NT2/D1 (cell line): Measurements from ENCODE around the gene SLC26A9.

Experiments
- DNase-seq: peaks from one replicate; pipeline ENCODE4 v3.0.0-alpha.2; 2011; ENCODE audit warnings: low read depth, low spot score
- H3K27me3 ChIP-seq: 2 replicates; pipeline ENCODE4 v1.6.0; 2011; ENCODE audit warnings: mild to moderate bottlenecking; ENCODE audit not compliant: insufficient read length, insufficient read depth
- H3K36me3 ChIP-seq: 2 replicates; pipeline ENCODE4 v1.6.1; 2011; ENCODE audit warnings: mild to moderate bottlenecking, low read length, mixed read lengths; ENCODE audit not compliant: insufficient read depth, insufficient read length
- H3K4me1 ChIP-seq: 2 replicates; pipeline ENCODE4 v1.5.1; 2011; ENCODE audit not compliant: insufficient read depth, insufficient read length
- H3K4me3 ChIP-seq: 2 replicates; pipeline ENCODE4 v1.5.1; 2011; ENCODE audit warnings: low read depth; ENCODE audit not compliant: insufficient read length
- H3K9ac ChIP-seq: 2 replicates; pipeline ENCODE4 v1.6.0; 2011; ENCODE audit warnings: low read depth; ENCODE audit not compliant: insufficient read length
- H3K9me3 ChIP-seq: 2 replicates; pipeline ENCODE4 v1.5.1; 2011; ENCODE audit warnings: mild to moderate bottlenecking, low read length; ENCODE audit not compliant: insufficient read depth
- SUZ12 ChIP-seq: IDR thresholded peaks from 2 replicates; pipeline ENCODE4 v1.6.1; 2011; ENCODE audit not compliant: insufficient read length, insufficient read depth; ENCODE audit errors: extremely low read depth
- YY1 ChIP-seq: IDR thresholded peaks from 2 replicates; pipeline ENCODE4 v1.6.1; 2011; ENCODE audit not compliant: insufficient read length, insufficient read depth
- ZNF274 ChIP-seq: IDR thresholded peaks from 2 replicates; pipeline ENCODE4 v1.6.1; 2011; ENCODE audit warnings: mild to moderate bottlenecking, low read depth, low read length

Gene SLC26A9

DNA sequence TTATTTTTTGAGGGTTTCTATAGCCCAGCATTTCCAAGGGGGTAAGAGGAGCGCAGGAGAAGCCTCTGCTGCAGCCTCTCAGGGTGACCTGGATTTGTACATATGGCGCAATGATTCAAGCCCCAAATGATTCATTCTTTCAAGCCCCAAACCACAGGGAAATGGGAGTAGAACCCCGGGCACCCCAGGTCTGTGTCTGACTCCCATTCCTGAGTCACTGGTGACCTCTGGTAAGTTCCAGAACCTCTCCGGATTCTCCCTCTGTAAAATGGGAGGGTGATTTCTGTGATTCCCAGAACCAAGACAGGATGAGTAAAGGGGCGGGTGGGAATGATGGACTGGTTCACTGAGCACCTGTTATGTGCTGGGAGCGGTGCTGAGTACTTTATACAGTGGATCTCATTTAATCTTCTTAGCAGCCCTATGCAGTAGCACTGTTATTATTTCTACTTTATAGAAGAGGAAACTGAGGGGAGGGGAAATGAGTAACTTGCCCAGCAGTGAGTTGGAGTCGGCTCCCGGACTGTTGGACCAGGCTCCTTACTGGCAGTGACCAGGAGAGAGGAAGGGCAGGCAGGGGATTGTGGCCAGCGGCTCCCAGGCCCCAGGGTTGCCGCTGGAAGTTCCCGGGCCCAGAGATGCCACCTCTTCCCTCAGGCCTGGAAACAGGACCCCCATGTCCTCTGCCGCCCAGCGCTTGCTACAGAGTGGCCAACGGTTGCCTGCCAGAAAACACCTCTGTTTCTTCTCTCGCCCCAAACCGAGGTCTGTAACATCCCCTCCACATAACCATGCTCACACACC lies 20.3 kb upstream of the SLC26A9 start:
- peaks cover 10% of the 10 kb centered on the region for H3K27me3 ChIP-seq
- no peaks in the 10 kb centered on the region for H3K9me3 ChIP-seq
- TF ChIP-seq YY1, result no peak
- no peak for TF ChIP-seq ZNF274
- TF ChIP-seq SUZ12, result no peak
- no peak overlapping the region for H3K4me3 ChIP-seq
- H3K9ac ChIP-seq, result no peak overlapping the region
- peaks cover 7% of the 10 kb centered on the region for H3K4me1 ChIP-seq
- DNase-seq, result no peak
- H3K36me3 ChIP-seq, result no peaks in the 10 kb centered on the region

DNA sequence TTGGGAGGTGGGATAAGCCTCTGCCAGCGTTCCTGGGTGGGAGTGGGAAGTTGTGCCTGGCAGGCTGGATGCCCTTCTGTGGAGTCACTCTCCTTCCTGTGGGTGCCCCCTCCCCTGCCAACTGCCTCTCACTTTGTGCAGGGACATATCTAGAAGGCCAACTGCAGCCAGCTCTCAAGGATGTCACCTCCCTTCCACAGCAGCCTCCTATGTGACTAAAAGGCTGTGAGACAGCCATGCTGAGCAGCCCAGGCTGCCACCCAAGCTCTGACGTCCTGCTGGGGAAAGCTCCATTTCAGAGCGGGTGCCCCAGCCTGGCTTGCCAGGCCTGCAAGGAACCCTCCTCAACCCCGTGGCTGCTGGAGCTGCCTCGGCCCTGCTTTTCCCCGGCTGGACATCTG lies 19.6 kb upstream of the SLC26A9 start:
- Histone ChIP-seq H3K4me3 (no peak overlapping the region), H3K9me3 (no peaks in the 10 kb centered on the region), H3K27me3 (peaks cover 10% of the 10 kb centered on the region), H3K36me3 (no peaks in the 10 kb centered on the region), H3K4me1 (peaks cover 7% of the 10 kb centered on the region), H3K9ac (no peak overlapping the region)
- no peak for DNase-seq
- TF ChIP-seq YY1, result no peak
- TF ChIP-seq SUZ12, result no peak
- TF ChIP-seq ZNF274, result no peak

DNA sequence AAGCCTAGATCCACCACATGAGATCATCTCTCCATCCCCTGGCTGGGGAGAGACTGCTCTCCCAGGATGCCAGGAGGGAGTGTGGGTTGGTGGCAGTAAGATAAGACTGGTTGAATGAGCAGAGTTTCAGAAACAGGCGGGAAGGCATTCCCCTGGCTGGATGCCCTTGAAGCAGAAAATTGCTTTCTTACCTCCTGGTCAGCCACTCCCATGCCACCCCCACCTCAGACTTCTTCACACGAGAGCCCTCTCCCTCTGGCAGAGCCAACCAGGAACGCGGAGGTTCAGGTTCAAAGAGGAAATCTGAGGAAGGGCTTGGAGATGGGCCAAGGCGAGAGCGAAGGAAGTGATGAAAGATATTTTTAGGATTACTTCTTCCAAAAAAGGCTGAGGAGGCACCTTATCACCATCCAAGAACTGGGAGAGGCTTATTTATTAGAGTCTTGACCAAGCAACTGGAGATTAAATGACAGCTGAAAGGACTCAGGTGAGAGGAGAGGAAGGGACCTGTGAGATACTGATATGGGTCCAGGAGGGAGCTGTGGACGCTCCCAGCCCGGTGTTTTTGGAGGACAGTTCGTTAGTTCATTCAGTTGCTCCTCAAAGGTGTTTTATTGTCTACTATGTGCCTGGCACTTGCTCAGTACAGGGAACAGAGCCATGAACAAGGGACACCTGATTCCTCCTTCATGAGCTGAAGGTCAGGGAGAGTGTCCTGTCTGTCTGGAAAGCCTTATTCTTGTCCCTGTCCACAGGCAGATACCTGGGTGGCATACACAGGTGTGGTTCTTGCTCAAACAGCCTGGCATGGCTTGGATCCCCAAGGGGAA lies 18.9 kb upstream of the SLC26A9 start:
- no peak for DNase-seq
- no peak overlapping the region for H3K4me3 ChIP-seq
- H3K9me3 ChIP-seq, result no peaks in the 10 kb centered on the region
- no peaks in the 10 kb centered on the region for H3K36me3 ChIP-seq
- H3K4me1 ChIP-seq, result peaks cover 7% of the 10 kb centered on the region
- H3K9ac ChIP-seq, result no peak overlapping the region
- peaks cover 10% of the 10 kb centered on the region for H3K27me3 ChIP-seq
- no peak for TF ChIP-seq ZNF274

DNA sequence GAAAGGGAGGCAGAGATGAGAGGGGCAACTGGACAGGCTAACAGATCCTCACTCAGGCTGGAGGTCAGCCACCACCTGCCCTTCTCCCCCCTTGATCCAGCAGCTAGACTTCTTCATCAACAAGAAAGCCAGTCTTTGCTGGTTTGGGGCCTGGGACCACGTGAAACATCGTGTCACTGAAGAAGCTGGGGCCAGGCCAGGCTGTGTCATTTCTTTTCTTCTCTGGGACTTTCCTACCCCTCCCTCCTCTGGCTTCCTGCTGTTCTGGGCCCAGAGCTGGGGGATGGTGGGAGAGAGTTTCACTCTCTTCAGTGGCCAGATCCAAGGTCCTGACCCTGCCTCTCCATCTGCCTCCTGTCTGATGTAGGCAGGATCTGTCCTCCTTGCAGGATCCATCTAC lies 18.1 kb upstream of the SLC26A9 start:
- H3K36me3 ChIP-seq, result no peaks in the 10 kb centered on the region
- no peak for DNase-seq
- H3K27me3 ChIP-seq, result peaks cover 10% of the 10 kb centered on the region
- H3K9me3 ChIP-seq, result no peaks in the 10 kb centered on the region
- no peak for TF ChIP-seq ZNF274
- no peak for TF ChIP-seq YY1
- no peak for TF ChIP-seq SUZ12
- no peak overlapping the region for H3K9ac ChIP-seq
- H3K4me3 ChIP-seq, result no peak overlapping the region
- H3K4me1 ChIP-seq, result peaks cover 7% of the 10 kb centered on the region

DNA sequence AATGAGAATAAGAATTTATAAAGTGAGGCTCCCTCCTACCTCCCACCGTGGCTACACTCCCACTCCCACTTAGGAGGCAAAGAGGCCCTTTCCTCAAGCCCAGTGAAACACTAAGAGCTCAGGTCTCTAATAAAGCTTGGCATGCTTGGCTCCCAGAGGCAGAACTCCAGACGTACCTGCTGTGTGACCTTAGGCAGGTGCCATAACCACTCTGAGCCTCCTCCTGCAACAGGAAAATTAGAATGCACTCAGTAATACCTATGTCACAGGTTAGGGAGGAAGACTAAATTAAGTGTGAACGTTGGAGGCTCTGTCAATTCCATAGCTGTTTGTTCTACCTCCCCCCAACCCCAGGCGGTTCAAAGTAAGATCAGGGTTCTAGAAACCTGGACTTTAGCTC lies 16.5 kb upstream of the SLC26A9 start:
- H3K9ac ChIP-seq, result no peak overlapping the region
- peaks cover 10% of the 10 kb centered on the region for H3K27me3 ChIP-seq
- no peak for DNase-seq
- TF ChIP-seq ZNF274, result no peak
- H3K4me3 ChIP-seq, result no peak overlapping the region
- H3K9me3 ChIP-seq, result no peaks in the 10 kb centered on the region
- no peaks in the 10 kb centered on the region for H3K36me3 ChIP-seq
- peaks cover 7% of the 10 kb centered on the region for H3K4me1 ChIP-seq

DNA sequence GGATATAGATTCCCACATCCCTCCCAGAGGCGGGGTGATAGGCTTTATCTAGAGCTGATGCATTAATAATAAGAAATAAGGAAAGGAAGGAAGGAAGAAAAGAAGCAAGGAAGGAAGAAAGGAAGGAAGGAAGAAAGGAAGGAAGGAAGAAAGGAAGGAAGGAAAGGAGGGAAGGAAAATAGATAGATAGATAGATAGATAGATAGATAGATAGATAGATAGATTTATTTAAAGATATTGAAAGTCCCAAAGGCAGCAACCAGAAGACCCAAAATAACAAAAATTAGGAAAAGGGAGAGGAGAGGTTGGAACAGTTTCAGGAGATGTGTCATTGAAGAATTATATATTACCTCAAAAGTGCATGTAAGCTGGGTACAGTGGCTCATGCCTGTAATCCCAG lies 12.2 kb upstream of the SLC26A9 start:
- no peak for TF ChIP-seq YY1
- H3K4me3 ChIP-seq, result no peak overlapping the region
- DNase-seq, result no peak
- H3K9me3 ChIP-seq, result peaks cover 13% of the 10 kb centered on the region; the same call in 1 of the 2 replicates
- no peaks in the 10 kb centered on the region for H3K4me1 ChIP-seq
- no peak overlapping the region for H3K9ac ChIP-seq
- no peaks in the 10 kb centered on the region for H3K36me3 ChIP-seq
- H3K27me3 ChIP-seq, result no peaks in the 10 kb centered on the region

DNA sequence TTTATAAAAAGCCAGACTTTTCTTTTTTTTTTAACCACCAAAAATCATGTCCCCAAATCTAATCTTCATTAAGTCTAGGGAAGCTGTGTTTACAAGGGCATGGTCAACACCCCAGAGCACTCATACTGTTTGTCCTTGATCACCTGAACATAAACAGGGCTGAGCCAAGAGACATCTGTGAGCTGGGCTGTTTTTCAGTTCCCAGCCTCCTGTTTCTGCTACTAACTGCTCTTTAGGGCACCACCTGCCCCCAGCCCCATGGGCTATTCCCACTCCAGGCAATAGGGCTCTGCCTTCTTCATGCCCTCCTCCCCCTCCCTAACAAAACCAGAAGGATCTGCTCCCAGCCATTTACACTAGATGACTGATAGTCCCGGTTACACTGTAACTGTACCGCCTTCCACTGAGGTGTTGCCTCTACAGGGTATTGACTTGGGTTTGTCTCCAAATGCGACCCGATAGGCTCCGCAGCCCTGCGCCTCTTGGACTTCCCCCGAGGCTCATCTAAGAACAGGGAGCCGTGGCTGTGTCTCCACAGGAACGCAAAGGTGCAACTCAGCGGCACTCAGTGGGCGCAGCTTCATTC lies 11.7 kb upstream of the SLC26A9 start:
- H3K27me3 ChIP-seq, result no peaks in the 10 kb centered on the region
- H3K36me3 ChIP-seq, result no peaks in the 10 kb centered on the region
- TF ChIP-seq YY1, result no peak
- no peak for TF ChIP-seq SUZ12
- TF ChIP-seq ZNF274, result no peak
- H3K9me3 ChIP-seq, result peaks cover 19% of the 10 kb centered on the region; the same call in 1 of the 2 replicates
- no peaks in the 10 kb centered on the region for H3K4me1 ChIP-seq
- H3K4me3 ChIP-seq, result no peak overlapping the region
- no peak overlapping the region for H3K9ac ChIP-seq
- DNase-seq, result no peak
